Nephron (organoid): ENCODE measurements around the gene EBF4.

Experiments used
- H3K27ac Mint-ChIP-seq, 3 experiments: 2 replicates each; pipeline ENCODE4 v1.8.0; 2020; ENCODE audit warnings: mixed read lengths in 3 of 3, mild to moderate bottlenecking in 2 of 3, moderate library complexity in 1 of 3
- H3K27me3 Mint-ChIP-seq: 2 replicates; pipeline ENCODE4 v1.8.0; 2021; ENCODE audit warnings: low read depth, mild to moderate bottlenecking, moderate library complexity, mixed read lengths
- H3K36me3 Mint-ChIP-seq: 2 replicates; pipeline ENCODE4 v1.8.0; 2020; ENCODE audit warnings: low read depth, mixed read lengths
- H3K4me1 Mint-ChIP-seq: 2 replicates; pipeline ENCODE4 v1.8.0; 2020; ENCODE audit warnings: mixed read lengths
- H3K4me3 Mint-ChIP-seq, 3 experiments: 2 replicates each; pipeline ENCODE4 v1.8.0; 2020; ENCODE audit warnings: mild to moderate bottlenecking in 3 of 3, mixed read lengths in 3 of 3, moderate library complexity in 2 of 3
- H3K9me3 Mint-ChIP-seq: 2 replicates; pipeline ENCODE4 v1.8.0; 2020; ENCODE audit warnings: mixed read lengths
- CTCF ChIP-seq, 3 experiments: fragments of 200-600 bp; sonication (generic); IDR thresholded peaks; one replicate each; pipeline ENCODE4 v1.5.0; 2021; ENCODE audit warnings: antibody characterized with exemption in 3 of 3; ENCODE audit not compliant: unreplicated experiment in 3 of 3

EBF4 gene

GRCh38 chr20:2745060-2745910, 52.7 kb downstream of the EBF4 start:
- no peak overlapping the region for H3K4me3 Mint-ChIP-seq
- H3K9me3 Mint-ChIP-seq: no peaks in the 10 kb centered on the region
- H3K4me1 Mint-ChIP-seq: peaks cover 3% of the 10 kb centered on the region
- no peak overlapping the region for H3K27ac Mint-ChIP-seq
- no peaks in the 10 kb centered on the region for H3K36me3 Mint-ChIP-seq
- no peak for TF ChIP-seq CTCF (IDR thresholded peaks at IDR 0.05; ENCODE audit: unreplicated experiment in 3 of 3)
- H3K27me3 Mint-ChIP-seq: peaks cover 87% of the 10 kb centered on the region

- no peak overlapping the region for H3K27ac Mint-ChIP-seq
- H3K4me3 Mint-ChIP-seq: no peak overlapping the region
- peaks cover 9% of the 10 kb centered on the region for H3K4me1 Mint-ChIP-seq
- TF ChIP-seq CTCF (IDR thresholded peaks at IDR 0.05; ENCODE audit: unreplicated experiment in 3 of 3): no peak
- no peaks in the 10 kb centered on the region for H3K9me3 Mint-ChIP-seq
- peaks cover 89% of the 10 kb centered on the region for H3K27me3 Mint-ChIP-seq
- H3K36me3 Mint-ChIP-seq: no peaks in the 10 kb centered on the region
Observed at GRCh38 chr20:2745936-2746635, 53.5 kb downstream of the EBF4 start.

- Mint-ChIP-seq H3K4me3 (no peak overlapping the region), H3K9me3 (no peaks in the 10 kb centered on the region), H3K36me3 (no peaks in the 10 kb centered on the region), H3K4me1 (peaks cover 12% of the 10 kb centered on the region), H3K27ac (no peak overlapping the region), H3K27me3 (peaks cover 89% of the 10 kb centered on the region)
- TF ChIP-seq CTCF (IDR thresholded peaks at IDR 0.05; ENCODE audit: unreplicated experiment in 3 of 3): no peak
Observed at GRCh38 chr20:2746636-2747265, 54.2 kb downstream of the EBF4 start.

- H3K36me3 Mint-ChIP-seq: no peaks in the 10 kb centered on the region
- H3K27me3 Mint-ChIP-seq: peaks cover 85% of the 10 kb centered on the region
- H3K27ac Mint-ChIP-seq: no peak overlapping the region
- H3K9me3 Mint-ChIP-seq: no peaks in the 10 kb centered on the region
- H3K4me3 Mint-ChIP-seq: no peak overlapping the region
- TF ChIP-seq CTCF (IDR thresholded peaks at IDR 0.05; ENCODE audit: unreplicated experiment in 3 of 3): no peak
- peaks cover 12% of the 10 kb centered on the region for H3K4me1 Mint-ChIP-seq
Observed at GRCh38 chr20:2747676-2748235, 55.2 kb downstream of the EBF4 start.

- Mint-ChIP-seq H3K9me3 (no peaks in the 10 kb centered on the region), H3K27ac (no peak overlapping the region), H3K4me3 (no peak overlapping the region), H3K27me3 (peaks cover 85% of the 10 kb centered on the region), H3K36me3 (no peaks in the 10 kb centered on the region), H3K4me1 (peaks cover 20% of the 10 kb centered on the region)
- TF ChIP-seq CTCF (IDR thresholded peaks at IDR 0.05; ENCODE audit: unreplicated experiment in 3 of 3): no peak
Observed at GRCh38 chr20:2748551-2749342, 56.2 kb downstream of the EBF4 start.
